NOMO-1 (cell line): ENCODE measurements around the gene EIF5.
"Not testable (repeated sequence)": the region's sequence is repeated elsewhere in the genome, so short reads cannot be mapped to it uniquely, and the experiment has no call there.

Source experiments
- DNase-seq, 2 experiments: peaks; one replicate each; lab custom pipeline; 2025; ENCODE audit not compliant: unreplicated experiment in 2 of 2; lab: John Stamatoyannopoulos, UW

The EIF5 gene

DNA sequence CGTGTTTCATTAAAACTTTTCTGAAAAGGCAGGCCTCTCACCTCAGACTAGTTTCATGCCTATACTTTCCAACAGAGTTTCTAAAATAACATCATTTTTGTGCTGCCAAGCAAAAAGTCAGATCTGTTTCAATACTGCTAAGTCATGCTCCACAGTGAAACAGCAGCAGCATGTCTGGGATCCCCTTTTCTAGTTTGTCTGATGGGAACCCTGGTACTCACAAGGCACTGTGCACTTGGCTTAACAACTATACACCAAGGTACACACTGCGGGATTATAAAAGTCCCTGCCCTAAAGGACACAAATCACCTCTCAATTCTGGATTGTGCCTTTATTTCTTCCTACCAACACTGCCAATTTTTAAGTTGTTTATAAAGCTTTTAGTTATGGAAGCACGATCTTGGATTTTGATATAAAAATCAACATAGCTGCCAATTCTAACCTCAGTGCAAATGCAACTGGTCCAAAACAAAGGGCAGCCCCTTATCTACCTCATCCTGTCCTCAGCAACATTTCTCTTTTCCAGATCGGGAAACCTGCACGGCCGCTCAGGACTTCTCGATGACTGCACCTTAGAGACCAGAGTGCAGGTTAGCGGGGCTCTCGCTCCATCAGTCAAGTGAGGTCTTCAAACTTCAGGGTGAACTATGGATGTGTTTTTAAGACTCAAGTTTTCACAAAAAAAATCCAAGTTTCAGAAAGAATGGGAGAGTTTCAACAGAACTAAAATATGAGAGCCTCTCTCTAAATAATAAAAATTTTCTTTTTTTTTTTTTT lies 1.7 kb upstream of the EIF5 start:
- DNase-seq = peak in 1 of 2 experiments; percentile 48

DNA sequence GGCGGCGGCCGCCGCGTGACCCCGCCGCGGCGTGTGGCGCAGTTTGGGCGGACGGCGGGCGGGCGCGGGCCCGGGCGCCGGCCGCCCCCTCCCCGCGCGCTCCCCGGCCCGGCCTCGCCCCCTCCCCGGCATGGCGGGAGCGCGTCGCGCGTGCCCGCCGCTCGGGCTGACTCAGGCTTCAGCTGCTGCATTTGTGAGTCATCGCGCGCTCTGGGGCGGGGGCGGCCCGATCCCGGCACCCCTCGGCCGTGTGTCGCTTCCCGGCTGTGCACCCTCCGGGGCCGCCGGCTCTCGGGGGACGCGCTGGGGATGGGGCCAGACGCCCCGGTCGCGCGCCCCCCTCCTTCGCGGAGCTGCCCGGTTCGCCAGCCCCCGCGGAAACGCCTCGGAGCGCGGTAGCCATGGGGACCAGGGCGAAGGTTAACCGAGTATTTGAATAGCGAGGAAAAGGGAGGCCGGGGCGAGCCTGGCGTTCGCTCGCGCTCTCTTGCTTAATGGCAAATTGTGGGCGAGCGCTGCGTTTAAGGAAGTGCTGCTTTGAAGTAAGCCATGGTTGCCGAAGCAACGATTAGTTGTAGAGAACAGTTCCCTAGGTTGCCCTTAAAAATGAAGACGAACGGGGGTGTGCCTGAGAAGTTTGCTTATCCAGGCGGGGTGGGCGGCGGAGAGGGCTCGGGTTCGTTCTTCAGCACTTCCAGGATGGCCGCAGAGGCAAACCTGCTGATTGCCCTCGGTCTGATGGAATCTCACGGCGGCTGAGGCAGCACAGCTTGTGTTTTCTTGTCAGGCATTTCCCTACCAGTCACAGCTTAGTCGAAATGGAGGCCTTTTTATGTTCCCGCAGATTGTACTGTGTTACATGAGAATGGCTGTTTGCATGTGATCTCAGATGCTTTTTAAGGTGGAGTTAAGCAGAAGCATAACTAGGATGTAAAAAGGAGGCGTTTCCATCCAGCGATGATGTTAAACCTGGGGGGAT lies 896 bp downstream of the EIF5 start:
- peak; percentile 83 to 87 for DNase-seq

DNA sequence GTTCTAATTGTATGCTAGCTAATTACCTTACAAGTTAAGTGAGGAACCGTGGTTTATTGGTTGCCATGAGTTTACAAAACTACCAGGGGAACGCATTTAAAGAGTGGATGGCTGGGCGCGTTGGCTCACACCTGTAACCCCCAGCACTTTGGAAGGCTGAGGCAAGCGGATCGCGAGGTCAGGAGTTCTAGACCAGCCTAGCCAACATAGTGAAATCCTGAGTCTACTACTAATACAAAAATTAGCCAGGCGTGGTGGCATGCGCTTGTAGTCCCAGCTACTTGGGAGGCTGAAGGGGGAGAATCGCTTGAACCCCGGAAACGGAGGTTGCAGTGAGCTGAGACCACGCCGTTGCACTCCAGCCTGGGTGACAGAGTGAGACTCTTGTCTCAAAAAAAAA lies 2.2 kb downstream of the EIF5 start:
- DNase-seq = no peak

DNA sequence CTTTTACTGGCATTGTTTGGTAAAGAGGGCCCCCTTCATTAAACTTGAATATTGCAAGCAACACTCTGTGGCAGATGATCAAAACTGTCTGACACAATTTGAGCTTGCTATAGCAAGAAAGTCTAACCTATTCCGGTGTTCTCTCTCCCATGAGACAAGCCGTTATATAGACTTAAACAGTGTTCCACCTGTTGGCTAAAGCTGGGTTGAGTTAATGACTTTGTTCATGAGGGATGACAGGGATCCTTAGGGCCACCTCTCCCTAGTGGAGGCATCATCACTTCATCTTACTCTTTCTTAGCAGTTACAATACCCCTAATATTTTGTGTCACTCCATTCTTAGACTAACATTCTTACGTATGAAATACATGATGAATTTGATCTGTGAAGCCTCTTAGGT lies 3.8 kb downstream of the EIF5 start:
- no peak for DNase-seq

DNA sequence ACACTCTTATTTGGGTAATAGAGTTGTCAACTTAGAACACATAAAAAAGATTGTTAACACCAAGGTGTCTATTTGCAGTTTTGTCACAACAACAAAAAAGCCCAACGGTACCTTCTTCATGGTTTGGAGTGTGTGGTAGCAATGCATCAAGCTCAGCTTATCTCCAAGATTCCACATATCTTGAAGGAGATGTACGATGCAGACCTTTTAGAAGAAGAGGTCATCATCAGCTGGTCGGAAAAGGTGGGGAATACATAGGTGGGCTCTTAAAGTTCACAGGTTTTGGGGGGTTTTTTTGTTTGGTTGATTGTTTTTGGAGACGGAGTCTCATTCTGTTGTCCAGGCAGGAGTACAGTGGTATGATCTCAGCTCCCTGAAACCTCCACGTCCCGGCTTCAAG lies 5.5 kb downstream of the EIF5 start:
- DNase-seq = no peak

DNA sequence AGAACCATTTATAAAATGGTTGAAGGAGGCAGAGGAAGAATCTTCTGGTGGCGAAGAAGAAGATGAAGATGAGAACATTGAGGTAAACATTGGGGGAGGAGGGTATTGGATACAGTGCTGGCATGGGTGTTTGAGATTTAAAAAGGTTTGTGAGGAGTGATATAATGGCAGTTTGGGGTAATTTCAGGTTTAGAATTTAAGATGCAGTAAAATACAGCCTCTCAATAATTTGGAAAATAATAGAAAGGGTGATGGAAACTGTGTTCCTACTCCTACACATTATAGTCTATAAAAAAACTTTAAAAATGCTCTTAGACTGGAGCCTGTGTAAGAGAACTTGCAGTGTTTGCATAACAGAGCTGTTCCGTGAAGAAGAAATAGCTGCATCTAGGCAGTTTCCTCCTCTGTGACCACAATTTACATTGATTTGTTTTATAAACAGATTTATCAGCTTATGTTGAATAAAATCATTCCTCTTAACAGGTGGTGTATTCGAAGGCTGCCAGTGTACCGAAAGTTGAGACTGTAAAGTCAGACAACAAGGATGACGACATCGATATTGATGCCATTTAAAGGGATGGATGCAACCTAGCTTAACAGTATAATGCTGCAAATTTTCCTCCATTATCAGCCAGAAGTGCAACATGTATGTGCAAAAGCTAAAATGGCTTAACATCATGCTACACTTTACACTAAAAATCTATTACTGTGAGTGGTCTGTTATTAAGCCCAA lies 6.6 kb downstream of the EIF5 start:
- no peak for DNase-seq

DNA sequence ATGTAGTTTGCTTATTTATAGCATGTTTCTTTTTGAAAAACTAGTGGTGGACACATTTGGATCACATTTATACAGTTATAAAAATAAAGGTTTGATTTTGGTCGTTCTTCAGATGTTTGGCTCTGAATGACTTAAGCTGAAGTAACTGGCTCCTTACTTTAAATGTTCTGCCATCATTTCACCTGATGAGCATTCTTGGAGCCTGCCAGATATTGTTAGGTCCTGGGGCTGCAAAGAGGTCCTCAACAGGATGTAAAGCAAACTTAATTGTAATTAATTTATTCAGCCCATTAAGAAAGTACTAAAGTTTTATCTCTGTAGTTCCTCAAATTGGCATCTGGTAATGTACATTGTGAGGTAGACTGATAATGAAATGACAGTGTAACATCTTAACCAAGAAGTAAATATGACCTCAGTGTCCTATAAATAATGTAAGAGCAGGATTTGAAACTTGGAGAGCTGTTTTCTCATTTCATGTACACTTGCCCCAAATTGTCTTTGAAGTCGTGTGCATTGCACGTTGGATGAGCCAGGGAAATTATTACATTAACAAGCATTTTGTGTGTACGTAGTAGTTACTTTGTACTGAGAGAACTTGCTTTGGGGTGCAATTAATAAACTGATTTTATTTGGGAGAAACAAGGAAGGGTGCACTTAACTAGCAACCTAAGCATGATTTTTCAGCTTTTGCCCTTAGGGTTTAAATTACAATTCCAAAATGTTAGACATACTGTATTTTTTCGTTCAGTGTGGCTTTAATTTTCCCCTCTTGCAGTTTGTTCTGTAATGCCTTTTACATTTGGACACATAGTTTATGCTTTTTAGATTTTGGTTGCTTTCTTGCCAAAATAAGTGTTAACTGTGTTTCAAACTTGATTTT lies 7.5 kb downstream of the EIF5 start:
- no peak for DNase-seq

DNA sequence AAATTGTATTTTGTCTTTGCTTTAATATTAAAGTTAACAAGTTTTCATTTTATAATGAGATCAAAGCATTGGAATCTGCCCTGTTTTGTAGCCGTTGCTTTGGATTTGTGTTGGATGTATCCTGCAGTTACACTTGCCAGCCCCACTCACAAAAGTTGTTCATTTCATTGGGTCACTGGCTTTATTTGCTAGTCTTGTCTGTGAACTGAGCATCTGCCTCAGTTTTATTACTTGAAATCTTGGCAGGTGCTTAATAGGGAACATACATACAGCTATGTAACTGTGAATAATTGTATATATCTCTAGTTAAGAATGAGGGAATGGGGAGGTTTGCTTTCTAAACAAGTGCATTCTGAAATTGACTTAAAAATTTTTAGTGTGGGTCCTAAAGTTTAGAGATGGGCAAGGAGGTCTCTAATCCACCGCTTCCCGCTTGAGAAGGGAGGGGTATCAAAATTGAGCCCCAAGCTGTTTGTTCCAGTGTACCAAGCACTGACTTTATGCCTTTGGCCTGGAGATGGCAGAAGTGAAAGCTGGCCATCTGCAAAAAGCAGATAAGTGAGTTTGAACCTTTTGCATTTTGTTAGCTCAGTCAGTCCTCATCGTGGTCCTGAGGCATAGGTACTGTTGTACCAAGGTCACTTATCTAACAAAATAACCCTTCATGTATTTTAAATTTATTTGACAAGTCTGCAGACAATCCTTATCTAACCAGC lies 9.3 kb downstream of the EIF5 start:
- no peak for DNase-seq

DNA sequence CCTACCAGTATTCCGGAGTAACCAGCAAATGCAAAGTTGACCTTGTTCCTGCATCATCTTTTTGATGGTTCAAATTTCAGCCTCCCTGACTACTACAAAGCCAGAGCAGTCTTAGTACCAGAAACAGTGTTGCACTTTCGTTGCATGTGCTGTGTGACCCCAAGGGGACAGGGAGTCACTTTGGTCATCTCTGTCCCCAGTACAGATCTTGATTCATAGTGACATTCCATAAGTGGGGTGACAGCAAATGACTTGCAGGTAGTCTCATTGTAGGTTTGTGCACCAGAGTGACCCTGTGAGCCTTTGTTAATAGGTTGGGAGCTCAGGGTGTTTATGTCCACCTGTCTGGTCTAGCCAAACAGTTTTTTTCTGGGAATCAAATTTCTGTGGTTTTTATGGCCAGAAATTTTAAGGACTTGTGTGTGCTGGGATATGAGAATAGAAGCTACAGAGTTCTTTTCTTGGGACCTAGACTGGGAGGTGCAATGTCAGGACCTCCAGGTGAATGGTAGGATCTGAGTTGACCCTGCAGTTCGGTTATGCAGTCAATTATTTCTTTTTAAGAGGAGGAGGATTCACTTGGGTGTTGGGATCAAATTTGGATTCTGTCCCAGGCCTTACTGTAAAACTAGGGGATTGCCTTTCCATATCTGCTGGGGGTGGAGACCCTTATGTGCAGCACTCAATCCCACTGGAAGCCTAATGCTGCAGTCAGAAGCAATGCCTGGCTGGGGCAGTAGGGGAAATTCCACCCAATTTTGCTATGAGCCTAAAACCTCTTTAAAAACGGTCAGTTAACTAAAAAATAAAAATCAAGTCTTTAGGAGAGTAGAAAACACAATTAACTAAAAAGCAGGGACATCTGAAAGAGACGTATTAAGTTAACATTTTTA lies 10.1 kb downstream of the EIF5 start:
- no peak for DNase-seq

DNA sequence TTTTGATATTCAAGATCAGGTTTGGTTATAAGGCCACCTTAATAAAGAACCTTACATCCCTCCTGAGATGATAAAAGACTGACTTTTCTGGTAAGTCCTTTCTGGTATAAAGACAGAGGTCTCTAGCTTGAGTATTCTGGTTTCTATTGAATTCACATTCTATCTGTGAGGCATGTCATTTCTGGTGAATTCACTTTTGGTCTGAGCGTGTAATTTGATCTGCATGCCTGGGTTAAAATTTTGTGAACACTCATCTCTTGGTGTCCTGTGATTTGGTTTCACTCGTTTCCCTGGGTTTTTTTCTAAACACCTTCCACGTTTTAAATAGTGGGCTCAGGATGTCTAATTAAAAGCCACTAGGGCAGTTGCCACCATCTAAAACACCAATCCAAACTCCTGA lies 12.2 kb downstream of the EIF5 start:
- no peak for DNase-seq

DNA sequence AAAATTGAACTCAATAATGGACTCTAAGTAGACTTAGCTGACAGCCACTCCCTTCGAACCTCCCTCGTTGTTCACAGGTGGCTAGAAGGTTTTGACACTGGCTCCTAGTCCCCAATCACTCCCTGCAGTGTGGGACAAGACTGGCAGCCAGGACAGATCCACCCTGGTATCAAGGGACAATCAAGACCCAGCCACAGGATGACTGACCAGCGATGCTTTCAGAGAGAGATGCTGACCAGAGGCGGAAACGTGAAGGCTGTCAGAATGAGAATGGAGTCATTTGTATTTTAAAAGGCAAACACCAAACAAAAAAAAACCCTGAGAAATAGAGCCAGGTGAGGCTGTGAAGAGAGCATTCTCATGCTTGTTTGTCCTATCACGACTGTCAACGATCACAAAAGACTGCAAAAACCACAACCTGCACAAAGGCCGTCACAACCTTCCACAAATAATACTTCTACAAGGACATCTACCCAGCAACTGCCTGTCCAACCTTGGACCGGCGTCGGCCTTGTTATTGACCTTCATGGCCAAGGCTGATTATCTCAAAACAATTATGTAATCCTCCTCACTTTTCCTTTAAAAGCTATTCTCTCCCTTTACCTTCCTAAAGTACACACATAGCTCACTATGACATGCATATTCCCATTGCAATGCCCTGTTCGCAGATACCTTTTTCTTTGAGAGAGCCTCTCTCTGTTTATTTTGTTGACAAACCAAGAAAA lies 13.2 kb downstream of the EIF5 start:
- no peak for DNase-seq

DNA sequence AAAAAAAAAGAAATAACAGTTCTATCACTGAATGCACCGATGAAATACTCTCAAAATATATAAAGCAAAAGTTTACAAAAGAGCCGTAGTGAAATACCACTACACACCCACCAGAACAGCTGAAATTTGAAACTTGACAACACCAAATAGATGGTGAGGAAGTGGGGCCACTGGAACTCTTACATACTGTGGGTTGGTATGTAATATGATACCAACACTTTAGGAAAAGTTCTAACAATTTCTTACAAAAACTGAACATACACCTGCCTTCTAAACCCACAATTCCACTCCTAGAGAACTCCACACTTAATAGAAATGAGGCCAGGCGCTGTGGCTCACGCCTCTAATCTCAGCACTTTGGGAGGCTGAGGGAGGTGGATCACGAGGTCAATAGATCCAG lies 14.1 kb downstream of the EIF5 start:
- DNase-seq = no peak

DNA sequence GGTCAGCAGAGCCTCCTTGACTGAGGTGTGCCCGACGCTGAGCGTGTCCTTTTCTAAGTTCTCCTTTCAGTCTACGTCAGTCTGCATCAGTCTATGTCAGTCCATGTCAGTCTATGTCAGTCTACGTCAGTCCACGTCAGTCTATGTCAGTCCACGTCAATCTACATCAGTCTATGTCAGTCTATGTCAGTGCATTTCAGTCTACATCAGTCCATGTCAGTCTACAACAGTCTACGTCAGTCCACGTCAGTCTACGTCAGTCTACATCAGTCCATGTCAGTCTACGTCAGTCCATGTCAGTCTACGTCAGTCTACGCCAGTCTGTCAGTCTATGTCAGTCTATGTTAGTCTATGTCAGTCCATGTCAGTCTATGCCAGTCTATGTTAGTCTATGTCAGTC lies 15.9 kb downstream of the EIF5 start:
- DNase-seq = no peak

DNA sequence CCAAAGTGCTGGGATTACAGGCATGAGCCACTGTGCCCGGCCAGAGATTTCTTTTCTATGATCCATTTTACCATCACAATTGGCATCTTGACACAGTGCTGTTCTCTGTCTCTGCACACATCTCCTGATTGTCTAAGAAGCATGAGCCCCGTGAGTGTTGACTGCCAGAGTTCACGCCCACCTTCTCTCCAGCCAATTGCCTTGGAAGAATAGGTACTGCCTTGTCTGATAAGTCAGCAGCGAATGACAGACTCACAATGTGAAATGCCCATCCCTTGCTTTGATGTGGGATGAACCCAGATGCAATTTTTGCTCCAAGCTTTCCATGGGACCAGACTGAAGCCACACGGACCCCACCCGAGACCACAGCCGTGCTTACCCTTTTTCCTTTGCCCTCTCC lies 19.3 kb downstream of the EIF5 start:
- no peak for DNase-seq

DNA sequence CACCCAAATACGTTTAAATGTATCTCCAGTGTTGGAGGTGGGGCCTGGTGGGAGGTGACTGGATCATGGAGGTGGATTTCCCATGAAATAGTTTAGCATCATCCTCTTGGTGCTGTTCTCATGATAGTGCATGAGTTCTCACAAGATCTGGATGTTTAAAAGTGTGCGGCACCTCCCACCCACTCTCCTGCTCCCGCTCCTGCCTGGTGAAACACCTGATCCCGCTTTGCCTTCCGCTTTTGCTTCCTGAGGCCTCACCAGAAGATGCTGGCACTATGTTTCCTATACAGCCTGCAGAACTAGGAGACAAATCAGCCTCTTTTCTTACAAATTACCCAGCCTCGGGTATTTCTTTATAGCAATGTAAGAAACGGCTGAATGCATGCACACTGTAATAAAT lies 20.1 kb downstream of the EIF5 start:
- DNase-seq = no peak

DNA sequence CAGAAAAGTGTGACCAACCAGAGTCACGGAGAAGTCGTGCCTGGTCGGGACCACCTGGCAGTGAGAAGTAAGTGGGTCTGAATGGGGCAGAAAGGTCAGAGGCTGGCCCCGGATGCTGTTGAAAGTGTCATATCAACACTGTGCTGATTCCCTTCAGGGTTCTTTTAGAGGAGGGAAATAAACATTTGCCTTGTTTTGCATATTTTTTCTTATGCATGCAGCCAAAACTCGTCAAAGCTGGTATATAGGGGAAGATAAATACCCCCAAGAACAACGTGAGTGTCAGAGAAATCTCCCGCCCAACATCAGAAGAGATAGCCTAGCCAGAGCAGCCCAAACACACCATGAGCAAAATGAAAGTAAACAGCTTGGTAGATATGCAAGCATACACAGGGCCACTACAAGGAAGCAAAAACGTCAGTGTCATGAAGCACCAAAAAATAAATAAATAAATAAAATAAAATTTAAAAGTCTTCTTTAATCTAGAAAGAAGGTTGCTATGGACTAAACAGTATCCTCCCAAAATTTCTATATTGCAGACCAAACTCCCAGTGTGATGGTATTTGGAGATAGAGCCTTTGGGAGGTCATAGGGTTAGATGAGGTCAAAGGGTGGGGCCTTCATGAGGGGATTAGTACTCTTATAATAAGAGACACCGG lies 22.1 kb downstream of the EIF5 start:
- no peak for DNase-seq

DNA sequence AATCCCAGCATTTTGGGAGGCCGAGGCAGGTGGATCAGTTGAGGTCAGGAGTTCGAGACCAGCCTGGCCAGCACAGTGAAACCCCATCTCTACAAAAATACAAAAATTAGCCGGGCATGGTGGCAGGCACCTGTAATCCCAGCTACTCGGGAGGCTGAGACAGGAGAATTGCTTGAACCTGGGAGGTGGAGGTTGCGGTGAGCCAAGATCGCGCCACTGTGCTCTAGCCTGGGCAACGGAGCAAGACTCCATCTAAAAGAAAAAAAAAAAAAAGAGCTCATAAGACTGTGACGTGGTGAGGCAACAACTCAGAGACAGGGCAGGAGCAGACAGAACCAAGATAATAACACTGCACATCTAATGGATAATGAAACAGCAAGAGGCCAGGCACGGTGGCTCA lies 23.5 kb downstream of the EIF5 start:
- DNase-seq = not testable (repeated sequence)

DNA sequence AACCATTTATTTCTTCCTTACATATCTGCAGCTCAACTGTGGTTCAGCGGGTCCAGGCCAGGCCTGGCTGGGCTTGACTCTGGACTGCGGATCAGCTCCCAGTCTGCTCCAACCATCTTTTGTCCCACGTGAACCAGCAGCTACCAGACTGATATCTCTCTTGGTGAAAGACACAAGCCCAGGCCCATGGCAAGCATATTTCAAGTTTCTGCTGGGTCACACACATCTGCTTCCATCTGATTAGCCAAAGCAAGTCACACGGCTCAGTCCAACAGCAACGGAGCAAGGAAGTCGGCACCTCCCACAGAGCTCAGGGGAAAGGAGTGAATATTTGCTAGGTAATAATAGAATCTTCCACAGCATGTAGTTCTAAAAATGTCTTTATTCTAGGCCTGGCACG lies 26.5 kb downstream of the EIF5 start:
- no peak for DNase-seq
